ENCODE data around the gene FLT4. TPM values are rescaled to one million over a fixed set of nuclear protein-coding genes. Genes with fewer than 3 reads are reported as not detected.
A peak's percentile ranks its signal among the peaks of the same experiment; 100 is the strongest.

FLT4 gene
- total RNA-seq, 4 donors from 2014 or later: 7.6 to 15.2 (median 10.4) TPM

GRCh38 chr5:180652771-180653170 lies 3.4 kb upstream of the FLT4 start:
- peaks cover 0 to 25% (median 8%) of the 10 kb centered on the region in 3 donors for H3K4me1 ChIP-seq
- peaks cover 72% of the 10 kb centered on the region for H3K27me3 ChIP-seq
- ATAC-seq: no peak
- WGBS, 2 donors (ENCODE audit: low coverage in 1 of 2): 0 to 52% methylated on average over 1 to 5 of the region's 5 CpGs
- no peaks in the 10 kb centered on the region for H3K36me3 ChIP-seq
- no peak overlapping the region for H3K27ac ChIP-seq
- H3K4me3 ChIP-seq: no peak overlapping the region
- TF ChIP-seq EP300 (IDR thresholded peaks at IDR 0.05): no peak
- no peak for TF ChIP-seq CTCF (IDR thresholded peaks at IDR 0.05)
- no peak for TF ChIP-seq POLR2AphosphoS5 (IDR thresholded peaks at IDR 0.05)
- TF ChIP-seq POLR2A (IDR thresholded peaks at IDR 0.05): no peak
- no peaks in the 10 kb centered on the region for H3K9me3 ChIP-seq

- Histone ChIP-seq H3K27me3 (peaks cover 72% of the 10 kb centered on the region), H3K4me3 (no peak overlapping the region), H3K9me3 (no peaks in the 10 kb centered on the region), H3K4me1 (peaks cover 0 to 25% (median 8%) of the 10 kb centered on the region in 3 donors), H3K36me3 (no peaks in the 10 kb centered on the region), H3K27ac (no peak overlapping the region)
- ATAC-seq: no peak
- TF ChIP-seq CTCF (IDR thresholded peaks at IDR 0.05): no peak
- TF ChIP-seq POLR2A (IDR thresholded peaks at IDR 0.05): no peak
- WGBS, 2 donors (ENCODE audit: low coverage in 1 of 2): 92 to 95% methylated on average over 4 to 7 of the region's 11 CpGs
Measured at GRCh38 chr5:180652346-180652745, 2.9 kb upstream of the FLT4 start.

GRCh38 chr5:180648658-180649296 lies 623 bp downstream of the FLT4 start:
- Histone ChIP-seq H3K36me3 (no peaks in the 10 kb centered on the region), H3K4me3 (peak overlapping the region; percentile 3 to 55), H3K9me3 (no peaks in the 10 kb centered on the region), H3K27me3 (peaks cover 95% of the 10 kb centered on the region), H3K4me1 (peaks cover 0 to 25% (median 8%) of the 10 kb centered on the region in 3 donors), H3K27ac (peak overlapping the region in 1 of 4 donors; percentile 60)
- WGBS, 2 donors (ENCODE audit: low coverage in 1 of 2): 3 to 13% methylated on average over 3 to 8 of the region's 80 CpGs
- no peak for TF ChIP-seq POLR2A (IDR thresholded peaks at IDR 0.05)
- no peak for TF ChIP-seq EP300 (IDR thresholded peaks at IDR 0.05)
- TF ChIP-seq POLR2AphosphoS5 (IDR thresholded peaks at IDR 0.05): no peak
- peak in 1 of 4 experiments; percentile 19 for TF ChIP-seq CTCF (IDR thresholded peaks at IDR 0.05)
- ATAC-seq: no peak

- Histone ChIP-seq H3K27me3 (peaks cover 90% of the 10 kb centered on the region), H3K4me3 (peak overlapping the region in 1 of 2 donors; percentile 55), H3K4me1 (peaks cover 0 to 25% (median 8%) of the 10 kb centered on the region in 3 donors), H3K9me3 (no peaks in the 10 kb centered on the region), H3K36me3 (no peaks in the 10 kb centered on the region), H3K27ac (no peak overlapping the region)
- ATAC-seq: no peak
- TF ChIP-seq CTCF (IDR thresholded peaks at IDR 0.05): no peak
- TF ChIP-seq EP300 (IDR thresholded peaks at IDR 0.05): no peak
- TF ChIP-seq POLR2A (IDR thresholded peaks at IDR 0.05): no peak
- TF ChIP-seq POLR2AphosphoS5 (IDR thresholded peaks at IDR 0.05): no peak
- WGBS, 2 donors (ENCODE audit: low coverage in 1 of 2): 50 to 80% methylated on average over 1 to 3 of the region's 8 CpGs
Measured at GRCh38 chr5:180647941-180648500, 1.4 kb downstream of the FLT4 start.

GRCh38 chr5:180647465-180647864 lies 1.9 kb downstream of the FLT4 start:
- H3K9me3 ChIP-seq: no peaks in the 10 kb centered on the region
- H3K27me3 ChIP-seq: peaks cover 84% of the 10 kb centered on the region
- WGBS, 2 donors (ENCODE audit: low coverage in 1 of 2): 100% methylated on average over 2 of the region's 8 CpGs; no CpG with 5 or more reads in 1 of the 2 donors
- ATAC-seq: no peak
- H3K4me3 ChIP-seq: no peak overlapping the region
- TF ChIP-seq EP300 (IDR thresholded peaks at IDR 0.05) (no peak), POLR2A (IDR thresholded peaks at IDR 0.05) (no peak), CTCF (IDR thresholded peaks at IDR 0.05) (no peak), POLR2AphosphoS5 (IDR thresholded peaks at IDR 0.05) (no peak)
- no peaks in the 10 kb centered on the region for H3K36me3 ChIP-seq
- no peak overlapping the region for H3K27ac ChIP-seq
- H3K4me1 ChIP-seq: peaks cover 0 to 25% (median 8%) of the 10 kb centered on the region in 3 donors
